ENCODE measurements around the gene CIAO3. TPM values are rescaled to one million over a fixed set of nuclear protein-coding genes. Genes with fewer than 3 reads are reported as not detected.
"Not testable (repeated sequence)": the region's sequence is repeated elsewhere in the genome, so short reads cannot be mapped to it uniquely, and the experiment has no call there.

The CIAO3 gene
- total RNA-seq, 1 donor from 2014 or later, result 38.9 TPM

- no peak for DNase-seq (ENCODE audit: low spot score)
Measured at GRCh38 chr16:694187-694862, 46.5 kb downstream of the CIAO3 start.

GRCh38 chr16:693766-694165 is 47.0 kb downstream of the CIAO3 start:
- DNase-seq (ENCODE audit: low spot score), result no peak

- DNase-seq (ENCODE audit: low spot score), result no peak
Measured at GRCh38 chr16:693364-693763, 47.4 kb downstream of the CIAO3 start.

- DNase-seq (ENCODE audit: low spot score), result no peak
Measured at GRCh38 chr16:692356-693108, 48.3 kb downstream of the CIAO3 start.

- DNase-seq (ENCODE audit: low spot score), result not testable (repeated sequence)
Measured at GRCh38 chr16:691242-691641, 49.6 kb downstream of the CIAO3 start.

- no peak for DNase-seq (ENCODE audit: low spot score)
Measured at GRCh38 chr16:689175-689897, 51.5 kb downstream of the CIAO3 start.

- DNase-seq (ENCODE audit: low spot score), result no peak
Measured at GRCh38 chr16:687499-687898, 53.3 kb downstream of the CIAO3 start.

GRCh38 chr16:686459-687260 is 54.1 kb downstream of the CIAO3 start:
- DNase-seq (ENCODE audit: low spot score), result no peak

- DNase-seq (ENCODE audit: low spot score), result no peak
Measured at GRCh38 chr16:685967-686366, 54.8 kb downstream of the CIAO3 start.

- no peak for DNase-seq (ENCODE audit: low spot score)
Measured at GRCh38 chr16:684961-685696, 55.7 kb downstream of the CIAO3 start.

GRCh38 chr16:684071-684794 is 56.6 kb downstream of the CIAO3 start, which contains the start of gene JMJD8:
Gene JMJD8, minus strand, starts transcription at chr16:684334. Its CDS starts 15 bp downstream, at chr16:684319.
- peak; percentile 96 for DNase-seq (ENCODE audit: low spot score)

GRCh38 chr16:683396-684070 is 57.3 kb downstream of the CIAO3 start:
- no peak for DNase-seq (ENCODE audit: low spot score)

- DNase-seq (ENCODE audit: low spot score), result no peak
Measured at GRCh38 chr16:682493-683395, 58.1 kb downstream of the CIAO3 start.

- DNase-seq (ENCODE audit: low spot score), result no peak
Measured at GRCh38 chr16:681746-682427, 58.9 kb downstream of the CIAO3 start.

GRCh38 chr16:680967-681745 is 59.6 kb downstream of the CIAO3 start:
- DNase-seq (ENCODE audit: low spot score), result no peak

- DNase-seq (ENCODE audit: low spot score), result no peak
Measured at GRCh38 chr16:680625-680945, 60.2 kb downstream of the CIAO3 start.

GRCh38 chr16:679814-680624 is 60.8 kb downstream of the CIAO3 start, which contains the start of gene STUB1:
Gene STUB1, plus strand, starts transcription at chr16:680410. Its CDS starts 116 bp downstream, at chr16:680526.
- DNase-seq (ENCODE audit: low spot score), result peak; percentile 92
